Prostate gland (tissue), 2 donors: ENCODE results near the gene TFRC. TPM values are rescaled to one million over a fixed set of nuclear protein-coding genes. Genes with fewer than 3 reads are reported as not detected.
"Not testable (repeated sequence)": the region's sequence is repeated elsewhere in the genome, so short reads cannot be mapped to it uniquely, and the experiment has no call there.

ENCODE experiments used
- DNase-seq: peaks from one replicate; pipeline ENCODE4 v3.0.0-alpha.2; 2019; ENCODE audit warnings: low spot score
- H3K27ac ChIP-seq, 2 donors: fragments of 200-600 bp; sonication (generic); 2 replicates each; pipeline ENCODE4 v1.5.1; 2017 to 2019
- H3K27me3 ChIP-seq: fragments of 200-600 bp; sonication (generic); replicated peaks from 2 replicates; pipeline ENCODE4 v1.5.1; 2019; ENCODE audit not compliant: insufficient read depth
- H3K36me3 ChIP-seq, 2 donors: fragments of 200-600 bp; sonication (generic); 1 replicate in 1 of 2; 2 replicates in 1 of 2; pipeline versions ENCODE4 v1.5.1 to v1.8.1; 2017 to 2019
- H3K4me1 ChIP-seq: fragments of 200-600 bp; sonication (generic); replicated peaks from 2 replicates; pipeline ENCODE4 v1.5.1; 2019
- H3K4me3 ChIP-seq, 2 donors: fragments of 200-600 bp; sonication (generic); 2 replicates each; pipeline ENCODE4 v1.5.1; 2017 to 2019
- H3K9me3 ChIP-seq: fragments of 200-600 bp; sonication (generic); 2 replicates; pipeline ENCODE4 v1.5.1; 2017
- CTCF ChIP-seq, 4 experiments: fragments of 200-600 bp in 2 of 4; fragments of 450-650 bp in 2 of 4; sonication (generic) in 2 of 4; IDR thresholded peaks; 1 replicate in 3 of 4; 2 replicates in 1 of 4; pipeline ENCODE4 v1.5.1; 2016 to 2019; ENCODE audit warnings: antibody characterized with exemption in 4 of 4, mild to moderate bottlenecking in 2 of 4, moderate library complexity in 2 of 4
- POLR2A ChIP-seq: fragments of 450-650 bp; IDR thresholded peaks from one replicate; pipeline ENCODE4 v1.6.1; 2016; ENCODE audit warnings: antibody characterized with exemption, mild to moderate bottlenecking
- POLR2AphosphoS5 ChIP-seq: sonication (generic); formaldehyde crosslinking; IDR thresholded peaks from one replicate; pipeline ENCODE4 v1.6.1; 2017; ENCODE audit warnings: antibody characterized with exemption
- WGBS: methylation state at CpG from one replicate; pipeline ENCODE4 v1.1.5; 2018; 5-methylcytosine and 5-hydroxymethylcytosine counted together
- intact Hi-C: fragments of 100-400 bp; cut with DNase I; formaldehyde crosslinking; loops from one replicate; pipeline ENCODE4 v1.14.2; 2022
- total RNA-seq, 2 donors: library from RNA; depleted of rRNA; stranded (reverse); fragments of >200 nt; gene quantifications; one replicate each; pipeline ENCODE4 v1.1.0, GENCODE V29; 2016

TFRC gene
- total RNA-seq, 2 donors from 2014 or later: 33.8 to 68.1 TPM

- intact Hi-C loops: no loop called here
- Histone ChIP-seq H3K27me3 (no peaks in the 10 kb centered on the region), H3K27ac (no peak overlapping the region), H3K36me3 (no peaks in the 10 kb centered on the region), H3K4me3 (no peak overlapping the region), H3K4me1 (peaks cover 6% of the 10 kb centered on the region), H3K9me3 (no peaks in the 10 kb centered on the region)
- DNase-seq: no peak
- TF ChIP-seq POLR2AphosphoS5 (no peak), POLR2A (no peak), CTCF (IDR thresholded peaks at IDR 0.05) (no peak)
- WGBS: 85% methylated on average over 6 of the region's 6 CpGs
These were observed 35.9 kb upstream of the TFRC start for GRCh38 chr3:196117809-196118208.

DNA sequence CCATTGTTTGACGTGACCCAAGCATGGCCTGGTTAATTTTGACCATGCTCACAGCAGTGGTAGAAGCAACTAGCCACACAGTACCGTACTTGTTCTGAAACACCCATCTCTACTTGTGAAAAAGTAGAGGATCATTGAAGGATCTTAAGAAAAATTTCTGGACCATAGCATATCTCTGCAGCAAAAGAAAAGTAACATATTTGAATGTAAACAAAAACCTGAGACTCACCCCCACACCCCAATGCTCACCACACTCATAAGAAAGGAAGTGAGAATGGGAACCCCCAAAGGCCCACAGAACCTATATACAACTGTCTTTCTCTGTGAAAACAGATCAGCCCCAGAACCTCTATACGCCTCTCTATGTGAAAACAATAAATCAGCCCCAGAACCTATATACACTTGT lies 33.8 kb upstream of the TFRC start:
- peaks cover 6% of the 10 kb centered on the region for H3K4me1 ChIP-seq
- no peak overlapping the region for H3K27ac ChIP-seq
- TF ChIP-seq POLR2AphosphoS5 (no peak), CTCF (IDR thresholded peaks at IDR 0.05) (no peak), POLR2A (no peak)
- no peaks in the 10 kb centered on the region for H3K9me3 ChIP-seq
- no peak overlapping the region for H3K4me3 ChIP-seq
- DNase-seq: no peak
- H3K36me3 ChIP-seq: no peaks in the 10 kb centered on the region
- H3K27me3 ChIP-seq: no peaks in the 10 kb centered on the region
- intact Hi-C loops: no loop called here
- WGBS: 88% methylated on average over 3 of the region's 3 CpGs

DNA sequence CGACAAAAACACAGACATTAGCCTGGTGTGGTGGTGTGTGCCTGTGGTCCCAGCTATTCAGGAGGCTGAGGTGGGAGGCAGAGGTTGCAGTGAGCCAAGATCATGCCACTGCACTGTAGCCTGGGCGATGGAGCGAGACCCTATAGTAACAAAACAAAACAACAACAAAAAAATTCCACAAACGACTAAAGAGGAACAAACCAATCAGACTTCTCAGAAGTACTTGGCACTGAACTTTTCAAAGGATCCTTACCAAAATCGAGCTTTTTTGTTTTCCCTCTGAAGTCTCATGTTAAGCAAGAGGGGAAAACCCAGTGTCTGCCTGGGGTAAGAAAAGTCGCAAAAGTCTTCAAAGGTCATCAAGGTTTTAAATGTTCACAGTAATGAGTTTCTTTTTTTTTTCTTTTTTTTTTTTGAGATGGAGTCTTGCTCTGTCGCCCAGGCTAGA lies 30.1 kb upstream of the TFRC start:
- no peak for TF ChIP-seq POLR2A
- no peak for TF ChIP-seq CTCF (IDR thresholded peaks at IDR 0.05)
- TF ChIP-seq POLR2AphosphoS5: no peak
- H3K27me3 ChIP-seq: no peaks in the 10 kb centered on the region
- WGBS: 69% methylated on average over 7 of the region's 7 CpGs
- no peak overlapping the region for H3K27ac ChIP-seq
- intact Hi-C loops: no loop called here
- no peaks in the 10 kb centered on the region for H3K4me1 ChIP-seq
- no peaks in the 10 kb centered on the region for H3K9me3 ChIP-seq
- no peaks in the 10 kb centered on the region for H3K36me3 ChIP-seq
- no peak overlapping the region for H3K4me3 ChIP-seq
- DNase-seq: no peak

- Histone ChIP-seq H3K27ac (no peak overlapping the region), H3K27me3 (no peaks in the 10 kb centered on the region), H3K4me1 (no peaks in the 10 kb centered on the region), H3K4me3 (no peak overlapping the region), H3K9me3 (no peaks in the 10 kb centered on the region), H3K36me3 (no peaks in the 10 kb centered on the region)
- intact Hi-C loops: no loop called here
- WGBS: 60% methylated on average over 13 of the region's 13 CpGs
- TF ChIP-seq CTCF (IDR thresholded peaks at IDR 0.05): no peak
- no peak for TF ChIP-seq POLR2AphosphoS5
- TF ChIP-seq POLR2A: no peak
- DNase-seq: no peak
These were observed 26.3 kb upstream of the TFRC start for GRCh38 chr3:196108075-196108743.

DNA sequence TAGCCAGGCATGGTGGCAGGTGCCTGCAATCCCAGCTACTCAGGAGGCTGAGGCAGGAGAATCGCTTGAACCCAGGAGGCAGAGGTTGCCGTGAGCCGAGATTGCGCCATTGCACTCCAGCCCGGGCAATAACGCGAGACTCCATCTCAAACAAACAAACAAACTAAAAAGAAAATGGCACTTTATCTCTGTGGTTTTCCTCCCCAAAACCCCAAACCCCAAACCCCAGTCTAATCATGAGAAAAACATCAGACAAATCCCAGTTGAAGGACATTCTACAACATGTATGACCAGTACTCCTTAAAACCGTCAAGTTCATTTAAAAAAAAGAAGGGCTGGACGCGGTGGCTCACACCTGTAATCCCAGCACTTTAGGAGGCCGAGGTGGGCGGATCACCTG lies 22.8 kb upstream of the TFRC start:
- H3K4me1 ChIP-seq, DNase-seq, H3K27ac ChIP-seq, H3K36me3 ChIP-seq, H3K27me3 ChIP-seq, intact Hi-C loops, H3K4me3 ChIP-seq, H3K9me3 ChIP-seq: not testable (repeated sequence)
- 92% methylated on average over 12 of the region's 12 CpGs for WGBS

DNA sequence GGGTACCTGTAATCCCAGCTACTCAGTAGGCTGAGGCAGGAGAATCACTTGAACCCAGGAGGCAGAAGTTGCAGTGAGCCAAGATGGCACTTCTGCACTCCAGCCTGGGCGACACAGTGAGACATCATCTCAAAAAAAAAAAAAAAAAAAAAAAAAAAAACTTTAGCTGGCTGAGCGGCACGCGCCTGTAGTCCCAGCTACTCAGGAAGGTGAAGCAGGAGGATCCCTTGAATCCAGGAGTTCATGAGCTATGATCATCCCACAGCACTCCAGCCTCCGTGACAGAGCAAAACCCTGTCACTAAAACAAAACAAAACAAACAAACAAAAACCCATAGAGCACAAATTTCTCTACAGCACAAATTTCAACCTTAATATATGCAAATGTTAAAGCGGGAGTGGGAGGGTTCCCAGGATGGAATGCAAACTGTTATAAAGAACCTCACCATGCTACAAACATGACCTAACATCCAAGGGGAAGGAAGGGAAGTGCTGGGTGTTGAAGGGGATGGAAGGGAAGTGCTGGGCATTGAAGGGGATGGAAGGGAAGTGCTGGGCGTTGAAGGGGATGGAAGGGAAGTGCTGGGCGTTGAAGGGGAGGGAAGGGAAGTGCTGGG lies 16.6 kb upstream of the TFRC start:
- DNase-seq, H3K9me3 ChIP-seq, H3K4me3 ChIP-seq, intact Hi-C loops, H3K27ac ChIP-seq, H3K4me1 ChIP-seq, H3K36me3 ChIP-seq, H3K27me3 ChIP-seq: not testable (repeated sequence)
- WGBS: 66% methylated on average over 8 of the region's 8 CpGs
